Measurements from ENCODE around the gene DLG2.

- TF ChIP-seq RAD21 (IDR thresholded peaks at IDR 0.05), result no peak
- TF ChIP-seq, protein P1, sequence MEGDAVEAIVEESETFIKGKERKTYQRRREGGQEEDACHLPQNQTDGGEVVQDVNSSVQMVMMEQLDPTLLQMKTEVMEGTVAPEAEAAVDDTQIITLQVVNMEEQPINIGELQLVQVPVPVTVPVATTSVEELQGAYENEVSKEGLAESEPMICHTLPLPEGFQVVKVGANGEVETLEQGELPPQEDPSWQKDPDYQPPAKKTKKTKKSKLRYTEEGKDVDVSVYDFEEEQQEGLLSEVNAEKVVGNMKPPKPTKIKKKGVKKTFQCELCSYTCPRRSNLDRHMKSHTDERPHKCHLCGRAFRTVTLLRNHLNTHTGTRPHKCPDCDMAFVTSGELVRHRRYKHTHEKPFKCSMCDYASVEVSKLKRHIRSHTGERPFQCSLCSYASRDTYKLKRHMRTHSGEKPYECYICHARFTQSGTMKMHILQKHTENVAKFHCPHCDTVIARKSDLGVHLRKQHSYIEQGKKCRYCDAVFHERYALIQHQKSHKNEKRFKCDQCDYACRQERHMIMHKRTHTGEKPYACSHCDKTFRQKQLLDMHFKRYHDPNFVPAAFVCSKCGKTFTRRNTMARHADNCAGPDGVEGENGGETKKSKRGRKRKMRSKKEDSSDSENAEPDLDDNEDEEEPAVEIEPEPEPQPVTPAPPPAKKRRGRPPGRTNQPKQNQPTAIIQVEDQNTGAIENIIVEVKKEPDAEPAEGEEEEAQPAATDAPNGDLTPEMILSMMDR (IDR thresholded peaks at IDR 0.05; ENCODE audit: low read depth, low read length, missing input control), result no peak
These were observed 696.3 kb downstream of the DLG2 start for GRCh38 chr11:84930863-84931262.
